ENCODE data around the gene LTBP3.
A peak's percentile ranks its signal among the peaks of the same experiment; 100 is the strongest.

Gene LTBP3

GRCh38 chr11:65502274-65502554 lies 55.9 kb downstream of the LTBP3 start:
- no peaks in the 10 kb centered on the region for H3K9me3 ChIP-seq (ENCODE audit: control insufficient read depth, insufficient read depth, low read length)
- H3K4me1 ChIP-seq (ENCODE audit: control insufficient read depth, low read length): peaks cover 60% of the 10 kb centered on the region
- peaks cover 92% of the 10 kb centered on the region for H3F3A ChIP-seq (ENCODE audit: control insufficient read depth, insufficient read depth)
- H3K27me3 ChIP-seq (ENCODE audit: control insufficient read depth, low read length): no peaks in the 10 kb centered on the region
- TF ChIP-seq, protein P1, sequence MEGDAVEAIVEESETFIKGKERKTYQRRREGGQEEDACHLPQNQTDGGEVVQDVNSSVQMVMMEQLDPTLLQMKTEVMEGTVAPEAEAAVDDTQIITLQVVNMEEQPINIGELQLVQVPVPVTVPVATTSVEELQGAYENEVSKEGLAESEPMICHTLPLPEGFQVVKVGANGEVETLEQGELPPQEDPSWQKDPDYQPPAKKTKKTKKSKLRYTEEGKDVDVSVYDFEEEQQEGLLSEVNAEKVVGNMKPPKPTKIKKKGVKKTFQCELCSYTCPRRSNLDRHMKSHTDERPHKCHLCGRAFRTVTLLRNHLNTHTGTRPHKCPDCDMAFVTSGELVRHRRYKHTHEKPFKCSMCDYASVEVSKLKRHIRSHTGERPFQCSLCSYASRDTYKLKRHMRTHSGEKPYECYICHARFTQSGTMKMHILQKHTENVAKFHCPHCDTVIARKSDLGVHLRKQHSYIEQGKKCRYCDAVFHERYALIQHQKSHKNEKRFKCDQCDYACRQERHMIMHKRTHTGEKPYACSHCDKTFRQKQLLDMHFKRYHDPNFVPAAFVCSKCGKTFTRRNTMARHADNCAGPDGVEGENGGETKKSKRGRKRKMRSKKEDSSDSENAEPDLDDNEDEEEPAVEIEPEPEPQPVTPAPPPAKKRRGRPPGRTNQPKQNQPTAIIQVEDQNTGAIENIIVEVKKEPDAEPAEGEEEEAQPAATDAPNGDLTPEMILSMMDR (IDR thresholded peaks at IDR 0.05; ENCODE audit: low read depth, low read length, poor library complexity, severe bottlenecking): no peak
- TF ChIP-seq EZH2phosphoT487 (IDR thresholded peaks at IDR 0.05; ENCODE audit: borderline replicate concordance, low read length): no peak
- H4K20me1 ChIP-seq (ENCODE audit: control insufficient read depth, insufficient read depth, low read depth, low read length): peaks cover 48% of the 10 kb centered on the region
- H3K36me3 ChIP-seq (ENCODE audit: control insufficient read depth, low read length): peaks cover 84% of the 10 kb centered on the region
- peaks cover 87% of the 10 kb centered on the region for H3K79me2 ChIP-seq (ENCODE audit: control insufficient read depth, low read length)
- no peaks in the 10 kb centered on the region for H3K9me2 ChIP-seq (replicated peaks; ENCODE audit: control insufficient read depth, low read length)
- peak overlapping the region; percentile 92 for H3K4me2 ChIP-seq (ENCODE audit: low read length)
- H3K27ac ChIP-seq (ENCODE audit: low read depth, low read length): peak overlapping the region; percentile 99; the same call in 1 of the 2 replicates
- peak overlapping the region; percentile 85 for H3K4me3 ChIP-seq (ENCODE audit: low read length)

GRCh38 chr11:65501472-65502273 lies 56.5 kb downstream of the LTBP3 start:
- TF ChIP-seq EZH2phosphoT487 (IDR thresholded peaks at IDR 0.05; ENCODE audit: borderline replicate concordance, low read length): no peak
- TF ChIP-seq, protein P1 (IDR thresholded peaks at IDR 0.05; ENCODE audit: low read depth, low read length, poor library complexity, severe bottlenecking): no peak
- peak overlapping the region; percentile 85 for H3K4me3 ChIP-seq (ENCODE audit: low read length)
- peaks cover 83% of the 10 kb centered on the region for H3K36me3 ChIP-seq (ENCODE audit: control insufficient read depth, low read length)
- peaks cover 87% of the 10 kb centered on the region for H3F3A ChIP-seq (ENCODE audit: control insufficient read depth, insufficient read depth)
- H3K4me2 ChIP-seq (ENCODE audit: low read length): peak overlapping the region; percentile 92
- H3K9me2 ChIP-seq (replicated peaks; ENCODE audit: control insufficient read depth, low read length): no peaks in the 10 kb centered on the region
- H3K27ac ChIP-seq (ENCODE audit: low read depth, low read length): peak overlapping the region; percentile 99
- peaks cover 92% of the 10 kb centered on the region for H3K79me2 ChIP-seq (ENCODE audit: control insufficient read depth, low read length)
- peaks cover 48% of the 10 kb centered on the region for H4K20me1 ChIP-seq (ENCODE audit: control insufficient read depth, insufficient read depth, low read depth, low read length)
- no peaks in the 10 kb centered on the region for H3K9me3 ChIP-seq (ENCODE audit: control insufficient read depth, insufficient read depth, low read length)
- peaks cover 60% of the 10 kb centered on the region for H3K4me1 ChIP-seq (ENCODE audit: control insufficient read depth, low read length)
- H3K27me3 ChIP-seq (ENCODE audit: control insufficient read depth, low read length): no peaks in the 10 kb centered on the region

GRCh38 chr11:65501186-65501471 lies 57.0 kb downstream of the LTBP3 start:
- H3K9me3 ChIP-seq (ENCODE audit: control insufficient read depth, insufficient read depth, low read length): no peaks in the 10 kb centered on the region
- H3K79me2 ChIP-seq (ENCODE audit: control insufficient read depth, low read length): peaks cover 93% of the 10 kb centered on the region
- no peaks in the 10 kb centered on the region for H3K27me3 ChIP-seq (ENCODE audit: control insufficient read depth, low read length)
- H3K36me3 ChIP-seq (ENCODE audit: control insufficient read depth, low read length): peaks cover 77% of the 10 kb centered on the region
- H3K4me3 ChIP-seq (ENCODE audit: low read length): peak overlapping the region; percentile 85
- TF ChIP-seq EZH2phosphoT487 (IDR thresholded peaks at IDR 0.05; ENCODE audit: borderline replicate concordance, low read length): no peak
- TF ChIP-seq, protein P1 (IDR thresholded peaks at IDR 0.05; ENCODE audit: low read depth, low read length, poor library complexity, severe bottlenecking): no peak
- H4K20me1 ChIP-seq (ENCODE audit: control insufficient read depth, insufficient read depth, low read depth, low read length): peaks cover 48% of the 10 kb centered on the region
- H3K4me1 ChIP-seq (ENCODE audit: control insufficient read depth, low read length): peaks cover 60% of the 10 kb centered on the region
- H3K27ac ChIP-seq (ENCODE audit: low read depth, low read length): peak overlapping the region; percentile 99
- H3K4me2 ChIP-seq (ENCODE audit: low read length): peak overlapping the region; percentile 92
- H3F3A ChIP-seq (ENCODE audit: control insufficient read depth, insufficient read depth): peaks cover 81% of the 10 kb centered on the region
- H3K9me2 ChIP-seq (replicated peaks; ENCODE audit: control insufficient read depth, low read length): no peaks in the 10 kb centered on the region

All from DOHH2 (cell line).